Prostate gland (tissue), 2 donors: Measurements from ENCODE around the gene LITAFD. TPM values are rescaled to one million over a fixed set of nuclear protein-coding genes. Genes with fewer than 3 reads are reported as not detected.

Source experiments
- DNase-seq: peaks from one replicate; pipeline ENCODE4 v3.0.0-alpha.2; 2019; ENCODE audit warnings: low spot score
- H3K27ac ChIP-seq, 2 donors: fragments of 200-600 bp; sonication (generic); 2 replicates each; pipeline ENCODE4 v1.5.1; 2017 to 2019
- H3K27me3 ChIP-seq: fragments of 200-600 bp; sonication (generic); replicated peaks from 2 replicates; pipeline ENCODE4 v1.5.1; 2019; ENCODE audit not compliant: insufficient read depth
- H3K36me3 ChIP-seq, 2 donors: fragments of 200-600 bp; sonication (generic); 1 replicate in 1 of 2; 2 replicates in 1 of 2; pipeline versions ENCODE4 v1.5.1 to v1.8.1; 2017 to 2019
- H3K4me1 ChIP-seq: fragments of 200-600 bp; sonication (generic); replicated peaks from 2 replicates; pipeline ENCODE4 v1.5.1; 2019
- H3K4me3 ChIP-seq, 2 donors: fragments of 200-600 bp; sonication (generic); 2 replicates each; pipeline ENCODE4 v1.5.1; 2017 to 2019
- H3K9me3 ChIP-seq: fragments of 200-600 bp; sonication (generic); 2 replicates; pipeline ENCODE4 v1.5.1; 2017
- CTCF ChIP-seq, 4 experiments: fragments of 200-600 bp in 2 of 4; fragments of 450-650 bp in 2 of 4; sonication (generic) in 2 of 4; IDR thresholded peaks; 1 replicate in 3 of 4; 2 replicates in 1 of 4; pipeline ENCODE4 v1.5.1; 2016 to 2019; ENCODE audit warnings: antibody characterized with exemption in 4 of 4, mild to moderate bottlenecking in 2 of 4, moderate library complexity in 2 of 4
- POLR2A ChIP-seq: fragments of 450-650 bp; IDR thresholded peaks from one replicate; pipeline ENCODE4 v1.6.1; 2016; ENCODE audit warnings: antibody characterized with exemption, mild to moderate bottlenecking
- POLR2AphosphoS5 ChIP-seq: sonication (generic); formaldehyde crosslinking; IDR thresholded peaks from one replicate; pipeline ENCODE4 v1.6.1; 2017; ENCODE audit warnings: antibody characterized with exemption
- WGBS: methylation state at CpG from one replicate; pipeline ENCODE4 v1.1.5; 2018; 5-methylcytosine and 5-hydroxymethylcytosine counted together
- intact Hi-C: fragments of 100-400 bp; cut with DNase I; formaldehyde crosslinking; loops from one replicate; pipeline ENCODE4 v1.14.2; 2022
- total RNA-seq, 2 donors: library from RNA; depleted of rRNA; stranded (reverse); fragments of >200 nt; gene quantifications; one replicate each; pipeline ENCODE4 v1.1.0, GENCODE V29; 2016

LITAFD gene
- total RNA-seq, 2 donors from 2014 or later = 2.3 TPM; not detected in 1

GRCh38 chr16:8905168-8905762, 23.1 kb downstream of the LITAFD start:
- DNase-seq = no peak
- Histone ChIP-seq H3K4me3 (no peak overlapping the region), H3K27me3 (no peaks in the 10 kb centered on the region), H3K36me3 (peaks cover 7 to 42% of the 10 kb centered on the region in 2 donors), H3K4me1 (no peaks in the 10 kb centered on the region), H3K27ac (no peak overlapping the region), H3K9me3 (no peaks in the 10 kb centered on the region)
- 78% methylated on average over 13 of the region's 13 CpGs for WGBS
- intact Hi-C loops = no loop called here
- TF ChIP-seq CTCF (IDR thresholded peaks at IDR 0.05) (peak in 1 of 4 experiments; percentile 25), POLR2AphosphoS5 (no peak)

GRCh38 chr16:8905795-8906591, 23.8 kb downstream of the LITAFD start:
- intact Hi-C loops = no loop called here
- no peak overlapping the region for H3K4me3 ChIP-seq
- no peaks in the 10 kb centered on the region for H3K9me3 ChIP-seq
- H3K27ac ChIP-seq = no peak overlapping the region
- TF ChIP-seq POLR2A = no peak
- no peak for TF ChIP-seq POLR2AphosphoS5
- TF ChIP-seq CTCF (IDR thresholded peaks at IDR 0.05) = no peak
- H3K4me1 ChIP-seq = no peaks in the 10 kb centered on the region
- no peaks in the 10 kb centered on the region for H3K27me3 ChIP-seq
- no peak for DNase-seq
- WGBS = 84% methylated on average over 14 of the region's 14 CpGs
- peaks cover 7 to 42% of the 10 kb centered on the region in 2 donors for H3K36me3 ChIP-seq

- no peak for DNase-seq
- intact Hi-C loops = no loop called here
- Histone ChIP-seq H3K36me3 (peaks cover 7 to 33% of the 10 kb centered on the region in 2 donors), H3K27me3 (no peaks in the 10 kb centered on the region), H3K4me3 (no peak overlapping the region), H3K27ac (no peak overlapping the region), H3K9me3 (no peaks in the 10 kb centered on the region), H3K4me1 (no peaks in the 10 kb centered on the region)
- TF ChIP-seq POLR2A (no peak), CTCF (IDR thresholded peaks at IDR 0.05) (no peak), POLR2AphosphoS5 (no peak)
- 78% methylated on average over 4 of the region's 4 CpGs for WGBS
These were observed 24.9 kb downstream of the LITAFD start for GRCh38 chr16:8907096-8907495.

GRCh38 chr16:8908810-8909468, 26.8 kb downstream of the LITAFD start:
- Histone ChIP-seq H3K9me3 (no peaks in the 10 kb centered on the region), H3K4me3 (no peak overlapping the region), H3K27ac (no peak overlapping the region), H3K4me1 (no peaks in the 10 kb centered on the region), H3K36me3 (peaks cover 5 to 20% of the 10 kb centered on the region in 2 donors), H3K27me3 (no peaks in the 10 kb centered on the region)
- WGBS = 79% methylated on average over 8 of the region's 8 CpGs
- DNase-seq = no peak
- intact Hi-C loops = no loop called here
- TF ChIP-seq POLR2A = no peak
- no peak for TF ChIP-seq POLR2AphosphoS5
- no peak for TF ChIP-seq CTCF (IDR thresholded peaks at IDR 0.05)
